HG03469 (cell line): ENCODE data around the gene FRMD4A.
"Not testable (repeated sequence)": the region's sequence is repeated elsewhere in the genome, so short reads cannot be mapped to it uniquely, and the experiment has no call there.

Experiments
- ATAC-seq: cut with Tn5 transposase; IDR thresholded peaks from one replicate; pipeline ENCODE4 v1.9.1; 2021; ENCODE audit warnings: mild to moderate bottlenecking, moderate library complexity, moderate number of reproducible peaks; ENCODE audit not compliant: unreplicated experiment

FRMD4A gene

DNA sequence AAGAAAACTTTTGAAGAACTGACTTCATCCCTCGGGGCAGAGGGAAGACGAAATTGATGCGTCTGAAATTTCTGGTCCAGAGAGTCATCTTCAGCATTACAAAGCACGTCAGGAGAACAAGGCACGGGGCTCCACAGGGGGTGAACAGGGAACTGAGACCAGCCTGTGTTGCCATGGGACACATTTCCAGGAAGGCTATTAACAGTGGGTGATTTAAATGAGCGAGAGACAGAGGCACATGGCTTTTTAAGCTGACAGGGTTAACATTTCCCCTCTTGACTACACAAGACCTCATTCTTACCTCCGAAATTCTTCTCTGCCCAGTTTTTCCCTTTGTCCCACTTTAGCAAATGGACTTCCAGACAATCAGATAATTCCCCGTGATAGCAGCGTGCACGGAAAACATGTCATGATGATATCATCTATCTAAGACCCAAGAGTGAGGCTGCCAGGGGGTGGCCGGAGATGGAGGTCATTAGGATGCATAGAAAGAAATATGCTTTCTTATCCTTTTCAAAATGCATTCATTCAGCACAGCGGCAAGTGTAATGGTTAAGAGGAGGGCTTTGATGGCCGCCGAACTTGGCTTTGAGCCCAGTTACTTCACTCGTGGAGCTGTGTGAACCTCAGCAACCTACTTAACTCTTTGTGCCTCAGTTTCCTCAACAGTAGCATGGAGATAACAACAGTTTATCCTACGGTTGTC lies 496.0 kb downstream of the FRMD4A start:
- no peak for ATAC-seq

GRCh38 chr10:13831711-13832141 lies 499.0 kb downstream of the FRMD4A start:
- ATAC-seq, result no peak

DNA sequence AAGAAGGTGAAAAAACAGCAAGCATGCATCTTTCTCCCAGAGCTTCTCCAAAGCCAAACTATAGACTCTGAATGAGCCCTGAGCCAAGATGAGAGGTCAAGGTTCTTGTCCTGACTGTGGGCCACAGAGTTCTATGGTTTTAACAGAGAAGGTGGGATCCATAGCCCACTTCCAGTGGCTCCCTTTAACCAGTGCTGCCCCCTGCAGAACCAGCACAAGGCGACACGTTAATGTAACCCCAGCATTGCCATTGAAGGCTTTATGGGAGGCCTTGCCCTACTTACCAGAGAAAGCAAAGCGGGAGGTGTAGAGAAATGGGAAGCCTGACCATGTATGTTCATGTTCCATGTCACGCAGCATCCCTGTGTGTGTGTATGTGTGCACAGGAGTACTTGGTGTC lies 500.3 kb downstream of the FRMD4A start:
- ATAC-seq, result no peak

DNA sequence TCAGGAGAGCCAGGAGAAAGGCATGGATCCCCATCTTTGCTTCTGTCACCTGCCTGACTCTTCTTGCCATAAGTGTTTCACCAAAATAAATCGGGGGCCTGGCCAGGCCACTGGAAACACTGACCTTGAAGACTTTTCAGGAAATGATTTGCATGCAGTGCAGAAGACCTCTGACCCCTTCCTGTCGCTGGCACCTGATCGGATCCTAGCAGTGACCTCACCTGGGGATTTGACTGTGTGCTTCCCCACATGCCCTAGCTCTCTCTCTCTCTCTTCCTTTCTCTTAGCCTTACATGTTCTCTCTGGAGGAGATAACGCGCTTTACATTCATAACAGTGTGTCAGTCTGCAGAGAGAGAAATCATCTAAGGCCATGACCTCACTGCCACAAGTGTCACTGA lies 500.9 kb downstream of the FRMD4A start:
- no peak for ATAC-seq

- not testable (repeated sequence) for ATAC-seq
Observed at GRCh38 chr10:13828284-13828683, 502.4 kb downstream of the FRMD4A start.

DNA sequence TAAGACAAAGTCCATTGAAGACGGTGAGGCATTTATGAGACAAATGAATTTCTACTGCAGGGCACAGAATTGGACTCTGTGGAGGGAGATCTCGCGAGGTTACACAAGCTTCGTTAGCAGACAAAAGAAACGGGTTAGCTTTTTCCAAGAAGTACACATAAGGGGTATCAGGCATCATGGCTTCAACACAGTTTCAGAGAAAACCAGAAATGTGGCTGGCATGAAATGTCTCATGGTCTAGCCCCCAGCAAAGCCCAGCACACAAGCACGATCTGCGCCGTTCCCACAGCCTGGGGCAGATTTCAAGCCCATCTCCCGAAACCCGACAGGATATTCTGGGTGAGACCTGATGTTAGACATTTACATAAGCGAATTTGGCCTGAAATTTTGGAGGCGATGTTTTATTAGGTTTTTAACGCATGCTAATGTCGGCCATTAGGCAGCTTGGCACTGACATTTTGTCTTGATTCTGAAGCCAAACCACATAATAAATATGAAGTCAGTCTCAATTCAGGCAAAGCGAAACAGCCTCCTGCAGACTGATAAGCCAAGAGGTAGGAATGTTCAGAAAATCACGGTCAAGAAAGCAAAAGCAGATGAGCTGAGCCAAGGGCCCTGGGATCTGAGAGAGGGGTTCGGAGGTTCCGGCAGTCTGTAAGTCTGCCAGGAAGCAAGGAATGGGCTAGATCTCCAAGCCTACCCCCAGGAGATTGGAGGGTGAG lies 503.5 kb downstream of the FRMD4A start:
- no peak for ATAC-seq

DNA sequence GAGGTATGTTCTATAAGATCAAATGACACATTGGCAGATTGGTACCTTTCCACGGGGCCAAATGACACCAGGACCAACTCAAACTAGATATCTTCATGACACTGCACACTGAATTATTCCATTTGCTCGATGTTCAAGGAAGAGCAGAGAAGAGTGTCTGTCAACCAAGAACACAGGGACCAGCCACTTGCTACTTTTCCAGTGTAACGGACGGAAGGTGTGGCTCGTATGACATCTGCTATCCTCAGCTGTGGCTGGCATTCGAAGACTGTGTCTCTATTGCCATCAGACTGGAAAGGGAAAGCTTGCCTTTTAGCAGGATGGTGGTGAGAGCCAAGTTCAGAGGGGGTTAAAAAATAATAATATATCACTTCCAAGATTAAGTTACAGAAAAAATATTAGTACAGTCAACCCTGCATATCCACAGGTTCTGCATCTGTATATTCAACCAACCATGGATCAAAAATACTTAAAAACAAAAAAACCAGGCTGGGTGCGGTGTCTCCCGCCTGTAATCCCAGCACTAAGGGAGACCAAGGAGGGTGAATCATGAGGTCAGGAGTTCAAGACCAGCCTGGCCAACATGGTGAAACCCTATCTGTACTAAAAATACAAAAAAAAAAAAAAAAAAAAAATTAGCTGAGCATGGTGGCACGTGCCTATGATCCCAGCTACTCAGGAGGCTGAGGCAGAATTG lies 506.9 kb downstream of the FRMD4A start:
- no peak for ATAC-seq

GRCh38 chr10:13823096-13823708 lies 507.5 kb downstream of the FRMD4A start:
- ATAC-seq, result no peak

- no peak for ATAC-seq
Observed at GRCh38 chr10:13822490-13822889, 508.2 kb downstream of the FRMD4A start.

DNA sequence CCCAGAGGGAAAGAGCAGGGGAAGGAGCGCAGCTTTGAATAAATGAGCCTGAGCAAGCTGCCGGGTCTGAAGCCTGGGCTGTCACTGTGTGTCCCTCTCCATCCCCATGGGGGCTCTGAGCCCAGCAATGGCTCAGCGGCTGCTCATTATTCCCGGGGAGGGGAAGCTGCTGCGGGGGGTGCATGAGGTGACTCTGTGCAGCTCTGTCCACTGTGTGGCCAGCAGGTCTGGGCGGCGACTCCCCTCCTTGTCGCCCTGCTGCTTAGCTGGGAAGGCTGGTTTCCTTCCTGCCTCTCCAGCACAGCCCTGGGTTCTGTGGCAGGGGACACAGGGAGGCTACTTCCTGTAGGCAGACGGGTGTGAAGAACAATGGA lies 509.8 kb downstream of the FRMD4A start:
- no peak for ATAC-seq

GRCh38 chr10:13820119-13820963 lies 510.4 kb downstream of the FRMD4A start:
- no peak for ATAC-seq

GRCh38 chr10:13816195-13816925 lies 514.4 kb downstream of the FRMD4A start:
- ATAC-seq, result no peak

- ATAC-seq, result no peak
Observed at GRCh38 chr10:13815756-13816155, 515.0 kb downstream of the FRMD4A start.

DNA sequence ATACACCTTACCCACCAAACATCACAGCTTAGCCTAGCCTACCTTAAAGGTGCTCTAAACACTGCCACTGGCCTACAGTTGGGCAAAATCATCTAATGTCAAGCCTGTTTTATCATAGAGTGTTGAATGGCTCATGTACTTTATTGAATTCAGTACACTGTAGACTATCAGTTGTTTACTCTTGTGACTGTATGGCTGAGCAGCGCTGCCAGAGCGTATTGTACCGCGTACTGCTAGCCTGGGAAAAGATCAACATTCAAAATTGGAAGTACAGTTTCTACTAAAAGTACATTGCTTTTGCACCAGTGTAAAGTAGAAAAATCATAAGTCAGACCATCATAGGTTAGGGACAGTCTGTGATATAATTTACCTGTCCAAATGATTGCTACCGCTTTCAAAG lies 517.2 kb downstream of the FRMD4A start:
- ATAC-seq, result no peak

DNA sequence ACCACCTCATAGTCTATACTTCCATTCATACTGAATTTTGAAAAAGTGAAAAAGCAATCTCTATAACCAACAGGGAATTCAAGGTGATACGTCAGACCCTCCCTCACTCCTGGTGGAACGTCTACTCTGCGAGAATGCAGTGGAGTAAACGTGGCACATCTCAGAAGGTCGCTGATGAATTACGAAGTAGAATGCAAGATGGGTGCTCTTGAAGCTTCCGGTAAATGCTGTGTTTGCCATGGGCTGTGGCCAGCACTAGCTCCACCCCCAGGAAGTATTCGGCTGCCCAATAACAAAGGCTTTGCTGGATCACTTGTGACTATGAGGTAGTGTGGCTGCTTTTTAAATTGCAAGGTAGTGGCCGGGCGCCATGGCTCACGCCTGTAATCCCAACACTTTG lies 517.9 kb downstream of the FRMD4A start:
- ATAC-seq, result no peak

- ATAC-seq, result no peak
Observed at GRCh38 chr10:13810568-13810967, 520.2 kb downstream of the FRMD4A start.

GRCh38 chr10:13809427-13809826 lies 521.3 kb downstream of the FRMD4A start:
- ATAC-seq, result no peak

DNA sequence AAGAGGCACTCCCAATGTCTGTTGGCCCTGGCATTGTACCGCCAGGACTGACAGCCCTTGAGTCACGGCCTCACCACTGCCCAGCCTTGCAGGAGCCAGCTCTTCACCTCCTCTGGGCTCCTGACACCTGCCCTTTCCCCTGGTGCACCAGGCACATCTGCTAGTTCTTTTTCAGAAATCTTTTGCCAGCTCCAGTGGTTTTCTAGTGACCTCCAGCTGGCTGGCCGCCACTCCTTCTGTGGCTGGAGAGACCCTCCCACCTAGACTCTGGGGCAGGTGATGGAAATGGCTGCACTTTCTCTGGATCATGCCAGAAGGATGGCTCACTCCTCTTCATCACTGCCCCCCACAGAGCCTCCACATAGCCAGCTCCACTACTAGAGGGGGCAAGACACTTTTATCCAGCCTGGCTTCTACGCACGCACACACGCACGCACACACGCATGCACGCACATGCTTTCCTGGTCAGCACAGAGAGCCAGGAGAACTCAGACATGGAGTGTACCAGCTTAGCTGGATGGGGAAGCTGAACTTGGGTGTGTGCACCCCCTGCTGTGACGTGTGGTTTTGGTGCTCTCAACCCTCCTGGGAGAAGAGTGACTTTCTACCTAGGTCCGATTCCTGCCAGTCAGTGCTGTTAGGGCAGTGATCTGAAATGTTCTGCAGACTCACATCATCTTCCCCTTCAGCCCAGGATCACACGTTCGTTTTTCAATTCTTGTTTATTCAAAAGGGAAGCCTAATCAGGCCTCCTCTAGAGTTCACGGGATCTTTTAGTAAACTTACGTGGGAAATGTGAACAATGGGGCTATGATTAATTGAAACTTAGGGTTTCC lies 522.0 kb downstream of the FRMD4A start:
- ATAC-seq, result no peak

GRCh38 chr10:13806419-13806818 lies 524.3 kb downstream of the FRMD4A start:
- no peak for ATAC-seq
